ENCODE measurements around the gene PARP12. TPM values are rescaled to one million over a fixed set of nuclear protein-coding genes. Genes with fewer than 3 reads are reported as not detected.

Gene PARP12
- total and polyA plus RNA-seq, 2 of the 8 experiments (the other 6 are each of a cell fraction or from before 2014, with no cell fraction given) = 9.0 to 21.5 TPM

GRCh38 chr7:139981511-139981895 is 81.2 kb downstream of the PARP12 start:
- H3K14ac ChIP-seq (ENCODE audit: insufficient read length) = no peak overlapping the region
- H4K20me1 ChIP-seq (replicated peaks in 1 of 2; ENCODE audit: control insufficient read depth in 1 of 2, insufficient read depth in 2 of 2, low read length in 2 of 2) = no peaks in the 10 kb centered on the region
- no peaks in the 10 kb centered on the region for H3K36me3 ChIP-seq (ENCODE audit: control insufficient read depth in 2 of 4, insufficient read depth in 4 of 4, low read length in 3 of 4)
- no peak overlapping the region for H3K18ac ChIP-seq (ENCODE audit: extremely low read depth, low read length)
- H3K9ac ChIP-seq (replicated peaks in 1 of 4; ENCODE audit: extremely low read depth in 1 of 4, low read depth in 3 of 4, low read length in 3 of 4) = no peak overlapping the region
- H3K4me1 ChIP-seq (replicated peaks in 1 of 4; ENCODE audit: control insufficient read depth in 3 of 4, insufficient read depth in 4 of 4, low read length in 3 of 4) = peaks cover 0 to 4% (median 0%) of the 10 kb centered on the region in 4 experiments; a peak in 1 of 7 replicates
- no peak overlapping the region for H2AK5ac ChIP-seq (ENCODE audit: low read depth, low read length)
- no peak overlapping the region for H3K23ac ChIP-seq (ENCODE audit: insufficient read length)
- no peaks in the 10 kb centered on the region for H3K9me3 ChIP-seq (ENCODE audit: insufficient read depth in 2 of 2, low read depth in 1 of 2, low read length in 1 of 2)
- TF ChIP-seq CBX5 (IDR thresholded peaks at IDR 0.05; ENCODE audit: low read depth, low read length) = no peak
- TF ChIP-seq E2F6 (IDR thresholded peaks at IDR 0.05) = peak; percentile 27; the same call in 1 of the 2 replicates
- no peak for TF ChIP-seq CBX8 (IDR thresholded peaks at IDR 0.05; ENCODE audit: borderline replicate concordance, low read depth, low read length)
- H3K27me3 ChIP-seq (replicated peaks in 1 of 4; ENCODE audit: control insufficient read depth in 3 of 4, extremely low read depth in 1 of 4, insufficient read depth in 3 of 4, low read length in 3 of 4) = peaks cover 0 to 3% (median 0%) of the 10 kb centered on the region in 4 experiments; a peak in 1 of 7 replicates
- H3K4me2 ChIP-seq (ENCODE audit: insufficient read depth in 1 of 2, low read depth in 2 of 2, low read length in 2 of 2) = no peak overlapping the region
- no peaks in the 10 kb centered on the region for H3K79me2 ChIP-seq (ENCODE audit: control insufficient read depth in 1 of 2, insufficient read depth in 2 of 2, low read length in 2 of 2)
- H3K4ac ChIP-seq (replicated peaks; ENCODE audit: insufficient read length, low read depth, low read length) = no peak overlapping the region
- H4K5ac ChIP-seq (ENCODE audit: insufficient read length, low read depth, low read length) = no peak overlapping the region
- DNase-seq (ENCODE audit: low read depth in 1 of 2, low spot score in 2 of 2) (no peak), FAIRE-seq (no peak)
- no peak overlapping the region for H2BK120ac ChIP-seq (replicated peaks; ENCODE audit: low read depth, low read length)
- no peak overlapping the region; the same call in 1 of the 2 replicates for H2BK5ac ChIP-seq (ENCODE audit: low read depth, low read length)
- no peaks in the 10 kb centered on the region for H3K79me1 ChIP-seq (ENCODE audit: low read depth, low read length)
- ChIA-PET POLR2A (ENCODE audit: partially characterized antibody) (no interaction called here), CTCF (ENCODE audit: partially characterized antibody) (interaction anchor here (0.6 to 1.0 kb wide), 3 partner anchors 9 to 648 kb away, joined by 3 to 4 read pairs (median 4); no protein-coding TSS in a partner anchor)
- H4K91ac ChIP-seq (replicated peaks; ENCODE audit: insufficient read length, low read length) = no peak overlapping the region
- 77% methylated on average over 5 of the region's 5 CpGs; no CpG with 5 or more reads in 1 of the 2 experiments for WGBS, 2 experiments (ENCODE audit: extremely low coverage in 1 of 2, insufficient coverage in 1 of 2, insufficient read length in 1 of 2, insufficient replicate concordance in 2 of 2, low coverage in 1 of 2, low lambda C conversion rate in 2 of 2, missing lambda C conversion rate in 1 of 2)
- H3K56ac ChIP-seq (replicated peaks; ENCODE audit: insufficient read length, low read depth, low read length) = no peak overlapping the region
- no peak overlapping the region; the same call in 1 of the 2 replicates for H3K27ac ChIP-seq (ENCODE audit: low read depth, low read length)
- H3K4me3 ChIP-seq (ENCODE audit: extremely low read depth in 1 of 4, insufficient read depth in 2 of 4, low read depth in 3 of 4, low read length in 4 of 4) = no peak overlapping the region
- H4K8ac ChIP-seq (ENCODE audit: extremely low read depth, insufficient read depth, low read length) = no peak overlapping the region
- no peak overlapping the region for H2BK12ac ChIP-seq (ENCODE audit: low read depth, low read length)
- peak overlapping the region; percentile 66; the same call in 1 of the 2 replicates for H2AFZ ChIP-seq (ENCODE audit: low read length)
- no peaks in the 10 kb centered on the region for H3K23me2 ChIP-seq (ENCODE audit: low read depth, low read length)
- no peak overlapping the region for H2BK20ac ChIP-seq (ENCODE audit: low read length)
- H2BK15ac ChIP-seq (ENCODE audit: low read length) = no peak overlapping the region

Measured in H1 (cell line).